Activated T-cell treated with anti-CD3 and anti-CD28 coated beads, Interleukin-2, amount 50 U/mL, for 24 hours (primary cell): ENCODE data around the gene BCAT1.
A peak's percentile ranks its signal among the peaks of the same experiment; 100 is the strongest.

Experiments used
- DNase-seq: peaks from one replicate; pipeline ENCODE4 v3.0.0-alpha.2; 2020
- H3K27ac Mint-ChIP-seq: 2 replicates; pipeline ENCODE4 v1.8.0; 2020; ENCODE audit warnings: mild to moderate bottlenecking, mixed read lengths
- H3K27me3 Mint-ChIP-seq: 2 replicates; pipeline ENCODE4 v1.8.0; 2020; ENCODE audit warnings: mixed read lengths
- H3K36me3 Mint-ChIP-seq: 2 replicates; pipeline ENCODE4 v1.8.0; 2020; ENCODE audit warnings: low read depth, mixed read lengths
- H3K4me1 Mint-ChIP-seq: 2 replicates; pipeline ENCODE4 v1.8.0; 2020; ENCODE audit warnings: low read depth, mixed read lengths
- H3K4me3 Mint-ChIP-seq: 2 replicates; pipeline ENCODE4 v1.8.0; 2020; ENCODE audit warnings: mild to moderate bottlenecking, moderate library complexity, mixed read lengths
- H3K9me3 Mint-ChIP-seq: 2 replicates; pipeline ENCODE4 v1.8.0; 2020; ENCODE audit warnings: mixed read lengths

BCAT1 gene, protein sequence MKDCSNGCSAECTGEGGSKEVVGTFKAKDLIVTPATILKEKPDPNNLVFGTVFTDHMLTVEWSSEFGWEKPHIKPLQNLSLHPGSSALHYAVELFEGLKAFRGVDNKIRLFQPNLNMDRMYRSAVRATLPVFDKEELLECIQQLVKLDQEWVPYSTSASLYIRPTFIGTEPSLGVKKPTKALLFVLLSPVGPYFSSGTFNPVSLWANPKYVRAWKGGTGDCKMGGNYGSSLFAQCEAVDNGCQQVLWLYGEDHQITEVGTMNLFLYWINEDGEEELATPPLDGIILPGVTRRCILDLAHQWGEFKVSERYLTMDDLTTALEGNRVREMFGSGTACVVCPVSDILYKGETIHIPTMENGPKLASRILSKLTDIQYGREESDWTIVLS

GRCh38 chr12:24948757-24949722, at the start of gene BCAT1:
Gene BCAT1 (minus strand): TSS chr12:24949101. CDS start chr12:24948932, 169 bp downstream.
- peak within 1 kb of the TSS; percentile 90 for H3K27ac Mint-ChIP-seq
- DNase-seq: peak; percentile 75
- H3K4me3 Mint-ChIP-seq: peak within 1 kb of the TSS; percentile 81
- H3K36me3 Mint-ChIP-seq: peaks cover 12% of the 10 kb centered on the region
- H3K9me3 Mint-ChIP-seq: no peaks in the 10 kb centered on the region
- peaks cover 67% of the 10 kb centered on the region for H3K27me3 Mint-ChIP-seq
- peaks cover 63% of the 10 kb centered on the region for H3K4me1 Mint-ChIP-seq

DNA sequence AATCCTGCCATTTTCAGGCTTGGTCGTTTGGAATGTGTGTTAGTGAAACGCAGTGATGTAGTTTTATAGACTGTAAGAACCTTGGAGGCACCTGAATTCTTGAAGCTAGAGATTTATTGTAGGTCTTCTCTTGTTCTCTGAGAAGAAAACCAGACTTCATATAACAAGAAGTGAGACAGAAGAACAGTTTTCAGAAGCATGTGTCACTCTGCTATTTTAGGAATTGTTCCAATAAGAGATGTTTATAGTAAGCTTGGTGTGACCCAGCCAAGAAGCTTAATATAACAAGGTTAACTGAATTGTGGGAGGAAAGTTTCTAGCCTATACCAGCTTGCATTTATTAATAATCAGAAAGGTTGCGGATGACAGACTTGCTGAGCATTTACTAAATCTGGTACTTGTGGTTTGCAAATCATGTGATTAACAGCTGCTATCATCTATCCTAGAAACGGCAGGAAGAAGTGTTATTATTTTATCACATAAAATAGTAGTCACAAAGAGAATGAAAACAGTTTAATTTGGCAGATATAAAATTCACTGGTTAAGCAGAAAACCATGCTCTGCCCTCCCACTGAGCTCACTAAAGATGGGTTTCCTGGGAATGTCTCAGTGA, 49.2 kb upstream of the BCAT1 start:
- no peak for DNase-seq
- H3K27ac Mint-ChIP-seq: peak overlapping the region; percentile 67
- H3K4me3 Mint-ChIP-seq: no peak overlapping the region
- no peaks in the 10 kb centered on the region for H3K36me3 Mint-ChIP-seq
- H3K4me1 Mint-ChIP-seq: peaks cover 16% of the 10 kb centered on the region
- no peaks in the 10 kb centered on the region for H3K27me3 Mint-ChIP-seq
- H3K9me3 Mint-ChIP-seq: no peaks in the 10 kb centered on the region

DNA sequence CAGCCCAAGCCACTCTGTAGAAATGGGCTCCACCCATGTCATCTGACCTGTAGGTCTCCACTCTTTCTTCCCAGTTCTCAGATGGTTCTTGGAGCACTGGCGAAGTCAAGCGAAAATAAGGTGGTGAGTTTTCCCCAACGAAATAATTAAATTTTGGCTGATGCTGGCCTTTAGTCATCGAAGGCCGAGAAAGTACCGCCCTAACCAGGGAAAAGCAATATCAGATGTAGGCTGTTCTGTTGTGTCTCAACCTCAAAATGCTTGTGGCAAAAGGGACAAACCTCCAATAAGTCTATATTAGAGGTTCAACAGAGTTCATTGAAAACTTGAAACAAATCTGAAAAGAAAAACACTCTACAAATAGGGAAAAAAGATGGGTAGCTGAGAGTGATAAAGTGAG, 48.6 kb upstream of the BCAT1 start:
- Mint-ChIP-seq H3K9me3 (no peaks in the 10 kb centered on the region), H3K27ac (peak overlapping the region; percentile 67), H3K36me3 (no peaks in the 10 kb centered on the region), H3K4me1 (peaks cover 16% of the 10 kb centered on the region), H3K4me3 (no peak overlapping the region), H3K27me3 (no peaks in the 10 kb centered on the region)
- no peak for DNase-seq

GRCh38 chr12:24996820-24997219, 47.9 kb upstream of the BCAT1 start:
- Mint-ChIP-seq H3K36me3 (no peaks in the 10 kb centered on the region), H3K27ac (peak overlapping the region; percentile 40), H3K4me1 (peaks cover 16% of the 10 kb centered on the region), H3K9me3 (no peaks in the 10 kb centered on the region), H3K4me3 (no peak overlapping the region), H3K27me3 (no peaks in the 10 kb centered on the region)
- no peak for DNase-seq

DNA sequence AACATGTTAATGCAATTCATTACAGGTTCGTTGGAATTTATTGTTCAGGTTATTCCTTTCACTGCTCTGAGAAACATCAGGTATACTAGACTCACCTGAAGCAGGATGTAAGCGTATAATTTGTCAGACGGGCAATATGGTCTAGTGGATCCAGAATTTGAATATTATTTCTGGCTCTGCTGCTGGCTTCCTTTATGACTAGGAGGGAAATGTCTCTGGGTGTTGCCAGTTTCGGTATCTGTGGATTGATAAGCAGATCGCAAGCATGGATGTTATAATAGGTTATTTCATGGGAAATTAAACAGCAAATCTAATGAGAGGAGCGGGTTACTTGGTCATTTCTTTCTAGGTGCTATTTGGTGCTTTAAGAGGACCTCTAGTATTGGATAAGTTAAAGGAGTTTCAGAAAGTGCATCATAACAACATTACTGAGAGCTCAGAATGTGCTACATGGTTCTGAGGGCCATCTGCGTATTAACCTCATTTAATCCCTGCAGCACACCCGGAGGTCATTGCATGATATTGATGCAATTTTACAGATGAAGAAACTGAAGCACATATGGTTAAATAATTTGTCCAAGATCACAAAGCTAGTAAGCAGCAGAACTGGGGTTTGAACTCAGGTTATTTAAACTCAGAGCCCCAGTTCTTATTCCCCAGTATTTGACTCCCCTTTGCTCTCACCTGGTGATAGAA, 47.3 kb upstream of the BCAT1 start:
- Mint-ChIP-seq H3K4me3 (no peak overlapping the region), H3K9me3 (no peaks in the 10 kb centered on the region), H3K27me3 (no peaks in the 10 kb centered on the region), H3K36me3 (no peaks in the 10 kb centered on the region), H3K4me1 (peaks cover 16% of the 10 kb centered on the region), H3K27ac (peak overlapping the region; percentile 40)
- no peak for DNase-seq

DNA sequence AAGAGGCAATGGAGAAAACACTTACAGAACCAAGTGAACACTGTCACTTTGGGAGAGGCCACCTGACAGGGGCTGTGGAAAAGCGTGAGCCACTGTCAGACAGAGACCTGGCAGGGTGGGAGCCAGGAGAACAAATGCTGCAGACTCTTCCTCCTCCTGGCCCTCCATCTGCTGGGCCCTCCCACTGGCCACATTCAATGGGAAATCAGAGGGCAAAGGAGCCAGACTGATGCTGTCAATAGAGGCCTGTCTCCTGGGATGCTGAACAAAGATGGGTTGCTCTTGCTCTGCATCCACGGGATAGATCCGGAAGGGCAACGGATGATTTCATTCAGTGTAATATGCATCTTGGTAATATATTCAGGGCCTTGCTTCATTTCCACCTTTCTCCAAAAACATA, 44.9 kb upstream of the BCAT1 start:
- Mint-ChIP-seq H3K4me1 (peaks cover 16% of the 10 kb centered on the region), H3K36me3 (no peaks in the 10 kb centered on the region), H3K4me3 (no peak overlapping the region), H3K9me3 (no peaks in the 10 kb centered on the region), H3K27ac (no peak overlapping the region), H3K27me3 (peaks cover 11% of the 10 kb centered on the region)
- no peak for DNase-seq

DNA sequence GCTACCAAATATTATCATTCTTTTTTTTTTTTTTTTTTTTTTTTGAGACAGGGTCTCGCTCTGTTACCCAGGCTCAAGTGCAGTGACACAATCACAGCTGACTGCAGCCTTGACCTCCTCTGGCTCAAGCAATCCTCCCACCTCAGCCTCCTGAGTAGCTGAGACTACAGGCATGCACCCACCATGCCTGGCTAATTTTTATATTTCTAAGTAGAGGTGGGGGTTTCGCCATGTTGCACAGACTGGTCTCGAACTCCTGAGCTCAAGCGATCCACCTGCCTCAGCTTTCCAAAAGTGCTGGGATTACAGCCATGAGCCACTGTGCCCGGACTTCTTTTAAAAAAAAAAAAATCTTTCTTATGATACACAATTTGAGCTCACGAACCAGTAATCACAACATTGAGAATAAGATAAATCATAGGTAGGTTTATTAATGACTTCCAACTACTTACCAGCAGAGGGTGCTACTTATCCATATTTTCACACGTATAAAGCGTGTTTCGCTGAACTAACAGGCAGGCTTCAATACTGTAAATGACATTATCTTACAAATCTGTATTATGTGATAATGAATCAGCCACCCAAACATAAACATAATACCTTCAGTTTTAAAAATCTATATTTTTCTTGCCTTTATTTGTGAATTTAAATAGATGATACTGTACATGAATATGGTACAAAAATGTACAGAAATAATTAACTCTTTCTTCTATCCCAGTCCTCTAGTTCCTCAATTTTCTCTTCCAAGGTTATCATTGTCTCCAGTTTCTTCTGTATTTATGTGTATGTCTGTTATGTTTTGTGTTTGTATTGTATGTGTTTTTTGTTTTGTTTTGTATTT, 42.5 kb upstream of the BCAT1 start:
- Mint-ChIP-seq H3K27me3 (peaks cover 11% of the 10 kb centered on the region), H3K9me3 (no peaks in the 10 kb centered on the region), H3K4me1 (no peaks in the 10 kb centered on the region), H3K27ac (no peak overlapping the region), H3K36me3 (no peaks in the 10 kb centered on the region), H3K4me3 (no peak overlapping the region)
- no peak for DNase-seq

- Mint-ChIP-seq H3K27ac (no peak overlapping the region), H3K4me3 (no peak overlapping the region), H3K36me3 (no peaks in the 10 kb centered on the region), H3K9me3 (peaks cover 2% of the 10 kb centered on the region), H3K4me1 (no peaks in the 10 kb centered on the region), H3K27me3 (peaks cover 11% of the 10 kb centered on the region)
- no peak for DNase-seq
Measured at GRCh38 chr12:24989216-24989615, 40.3 kb upstream of the BCAT1 start.

- no peaks in the 10 kb centered on the region for H3K36me3 Mint-ChIP-seq
- no peak overlapping the region for H3K4me3 Mint-ChIP-seq
- H3K27ac Mint-ChIP-seq: no peak overlapping the region
- no peak for DNase-seq
- peaks cover 15% of the 10 kb centered on the region for H3K9me3 Mint-ChIP-seq
- H3K27me3 Mint-ChIP-seq: peaks cover 5% of the 10 kb centered on the region
- no peaks in the 10 kb centered on the region for H3K4me1 Mint-ChIP-seq
Measured at GRCh38 chr12:24982250-24982649, 33.3 kb upstream of the BCAT1 start.

GRCh38 chr12:24979976-24980730, 31.3 kb upstream of the BCAT1 start:
- Mint-ChIP-seq H3K27ac (no peak overlapping the region), H3K4me1 (peaks cover 3% of the 10 kb centered on the region), H3K27me3 (peaks cover 9% of the 10 kb centered on the region), H3K9me3 (peaks cover 15% of the 10 kb centered on the region), H3K36me3 (no peaks in the 10 kb centered on the region), H3K4me3 (no peak overlapping the region)
- DNase-seq: no peak

GRCh38 chr12:24979329-24979728, 30.4 kb upstream of the BCAT1 start:
- H3K4me3 Mint-ChIP-seq: no peak overlapping the region

GRCh38 chr12:24977711-24978110, 28.8 kb upstream of the BCAT1 start:
- H3K36me3 Mint-ChIP-seq: no peaks in the 10 kb centered on the region
- no peak overlapping the region for H3K4me3 Mint-ChIP-seq
- H3K27me3 Mint-ChIP-seq: peaks cover 9% of the 10 kb centered on the region
- DNase-seq: no peak
- peaks cover 6% of the 10 kb centered on the region for H3K9me3 Mint-ChIP-seq
- H3K27ac Mint-ChIP-seq: no peak overlapping the region
- H3K4me1 Mint-ChIP-seq: peaks cover 3% of the 10 kb centered on the region

More at GRCh38 chr12:24979329-24979728, 30.4 kb upstream of the BCAT1 start:
- no peaks in the 10 kb centered on the region for H3K36me3 Mint-ChIP-seq
- H3K9me3 Mint-ChIP-seq: peaks cover 14% of the 10 kb centered on the region
- DNase-seq: no peak
- peaks cover 3% of the 10 kb centered on the region for H3K4me1 Mint-ChIP-seq
- H3K27me3 Mint-ChIP-seq: peaks cover 9% of the 10 kb centered on the region
- H3K27ac Mint-ChIP-seq: no peak overlapping the region

DNA sequence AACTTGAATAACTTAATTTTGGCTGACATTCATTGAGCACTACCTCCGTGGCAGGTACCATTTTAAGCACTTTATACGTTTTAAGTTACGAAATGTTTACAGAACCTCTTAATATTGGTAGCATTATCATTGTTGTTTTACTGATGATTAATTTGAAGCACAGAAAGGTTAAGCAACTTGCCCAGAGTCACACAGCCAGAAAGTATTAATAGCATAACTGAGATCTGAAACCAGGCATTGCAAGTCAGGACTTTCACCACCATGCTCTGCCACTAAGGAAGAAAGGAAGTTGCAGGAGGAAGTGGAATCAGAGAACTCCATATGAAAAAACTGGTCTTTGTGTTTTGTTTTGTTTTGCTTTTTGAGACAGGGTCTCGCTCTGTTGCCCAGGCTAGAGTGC, 28.2 kb upstream of the BCAT1 start:
- Mint-ChIP-seq H3K27ac (no peak overlapping the region), H3K9me3 (no peaks in the 10 kb centered on the region), H3K4me3 (no peak overlapping the region), H3K4me1 (peaks cover 3% of the 10 kb centered on the region), H3K27me3 (peaks cover 9% of the 10 kb centered on the region), H3K36me3 (no peaks in the 10 kb centered on the region)
- DNase-seq: no peak
